NCI-H2171 treated with DMSO at 0.1 percent for 48 hours (cell line): Measurements from ENCODE around the gene NSFL1C.
A peak's percentile ranks its signal among the peaks of the same experiment; 100 is the strongest.

Source experiments
- DNase-seq: peaks from one replicate; lab custom pipeline; 2025; lab: John Stamatoyannopoulos, UW

Gene NSFL1C

GRCh38 chr20:1460275-1460674, 6.4 kb downstream of the NSFL1C start:
- DNase-seq: no peak

- DNase-seq: no peak
Observed at GRCh38 chr20:1457992-1458391, 8.7 kb downstream of the NSFL1C start.

GRCh38 chr20:1456300-1456699, 10.3 kb downstream of the NSFL1C start:
- DNase-seq: no peak

GRCh38 chr20:1450926-1451491, 15.6 kb downstream of the NSFL1C start:
- DNase-seq: no peak

GRCh38 chr20:1449370-1449769, 17.3 kb downstream of the NSFL1C start:
- no peak for DNase-seq

- no peak for DNase-seq
Observed at GRCh38 chr20:1448081-1448620, 18.5 kb downstream of the NSFL1C start.

GRCh38 chr20:1446536-1446935, 20.1 kb downstream of the NSFL1C start:
- no peak for DNase-seq

- DNase-seq: no peak
Observed at GRCh38 chr20:1443085-1443484, 23.6 kb downstream of the NSFL1C start.

GRCh38 chr20:1442304-1442703, 24.3 kb downstream of the NSFL1C start:
- no peak for DNase-seq

- no peak for DNase-seq
Observed at GRCh38 chr20:1441133-1441532, 25.5 kb downstream of the NSFL1C start.

GRCh38 chr20:1440024-1440423, 26.6 kb downstream of the NSFL1C start:
- DNase-seq: no peak

- no peak for DNase-seq
Observed at GRCh38 chr20:1438361-1438760, 28.3 kb downstream of the NSFL1C start.

- DNase-seq: peak; percentile 80
Observed at GRCh38 chr20:1437235-1437904, 29.3 kb downstream of the NSFL1C start.

- DNase-seq: no peak
Observed at GRCh38 chr20:1436263-1436662, 30.4 kb downstream of the NSFL1C start.

- DNase-seq: no peak
Observed at GRCh38 chr20:1435337-1435699, 31.3 kb downstream of the NSFL1C start.

GRCh38 chr20:1434571-1435336, 31.9 kb downstream of the NSFL1C start:
- DNase-seq: peak; percentile 83

GRCh38 chr20:1431158-1431557, 35.5 kb downstream of the NSFL1C start:
- DNase-seq: no peak

- DNase-seq: no peak
Observed at GRCh38 chr20:1430004-1430451, 36.6 kb downstream of the NSFL1C start.

- DNase-seq: no peak
Observed at GRCh38 chr20:1429143-1429728, 37.4 kb downstream of the NSFL1C start.

GRCh38 chr20:1427457-1428054, 39.1 kb downstream of the NSFL1C start:
- DNase-seq: peak; percentile 99

- DNase-seq: peak; percentile 25
Observed at GRCh38 chr20:1426231-1426849, 40.3 kb downstream of the NSFL1C start.

- DNase-seq: no peak
Observed at GRCh38 chr20:1424336-1424735, 42.3 kb downstream of the NSFL1C start.
